Liver (tissue), 3 donors: Measurements from ENCODE around the gene CROT.

Source experiments
- EGR1 ChIP-seq, 2 donors: IDR thresholded peaks; 2 replicates each; pipeline ENCODE4 v1.6.1; 2016 to 2018; ENCODE audit warnings: antibody characterized with exemption in 2 of 2, low read depth in 2 of 2
- FOXA1 ChIP-seq: IDR thresholded peaks from 2 replicates; pipeline ENCODE4 v1.6.1; 2016; ENCODE audit warnings: antibody characterized with exemption
- HNF4A ChIP-seq, 2 donors: conservative IDR thresholded peaks; 2 replicates each; pipeline ENCODE4 v1.6.1; 2016; ENCODE audit warnings: antibody characterized with exemption in 2 of 2, mild to moderate bottlenecking in 2 of 2
- HNF4G ChIP-seq: IDR thresholded peaks from 2 replicates; pipeline ENCODE4 v1.6.1; 2016; ENCODE audit warnings: antibody characterized with exemption
- JUND ChIP-seq, 2 donors: IDR thresholded peaks; 2 replicates each; pipeline ENCODE4 v1.6.1; 2016; ENCODE audit warnings: antibody characterized with exemption in 2 of 2
- RAD21 ChIP-seq, 2 donors: IDR thresholded peaks; 2 replicates each; pipeline ENCODE4 v1.6.1; 2016; ENCODE audit warnings: antibody characterized with exemption in 2 of 2, mild to moderate bottlenecking in 2 of 2
- RXRA ChIP-seq, 2 donors: IDR thresholded peaks; 2 replicates each; pipeline ENCODE4 v1.6.1; 2017 to 2018; ENCODE audit warnings: antibody characterized with exemption in 2 of 2, mild to moderate bottlenecking in 1 of 2
- TAF1 ChIP-seq: conservative IDR thresholded peaks from 2 replicates; pipeline ENCODE4 v1.6.1; 2016; ENCODE audit warnings: antibody characterized with exemption, mild to moderate bottlenecking
- YY1 ChIP-seq: IDR thresholded peaks from 2 replicates; pipeline ENCODE4 v1.6.1; 2016; ENCODE audit warnings: antibody characterized with exemption, mild to moderate bottlenecking
- TF ChIP-seq, protein P1 (sequence below): fragments of 150-350 bp; IDR thresholded peaks from 2 replicates; pipeline ENCODE4 v1.5.1; 2017; ENCODE audit warnings: improper control_type of control experiment, low read depth, low read length; ENCODE audit not compliant: missing input control
- TF ChIP-seq, protein P2 (sequence below): IDR thresholded peaks from 2 replicates; pipeline ENCODE4 v1.6.1; 2016; ENCODE audit warnings: antibody characterized with exemption
- TF ChIP-seq, protein P3 (sequence below): IDR thresholded peaks from 2 replicates; pipeline ENCODE4 v1.6.1; 2016; ENCODE audit warnings: antibody characterized with exemption, mild to moderate bottlenecking
- TF ChIP-seq, protein P4 (sequence below): IDR thresholded peaks from 2 replicates; pipeline ENCODE4 v1.6.1; 2016; ENCODE audit warnings: antibody characterized with exemption
- TF ChIP-seq, protein P5 (sequence below): IDR thresholded peaks from 2 replicates; pipeline ENCODE4 v1.6.1; 2016; ENCODE audit warnings: antibody characterized with exemption
- donor health status: healthy.
- donor health status: healthy.

DNA sequence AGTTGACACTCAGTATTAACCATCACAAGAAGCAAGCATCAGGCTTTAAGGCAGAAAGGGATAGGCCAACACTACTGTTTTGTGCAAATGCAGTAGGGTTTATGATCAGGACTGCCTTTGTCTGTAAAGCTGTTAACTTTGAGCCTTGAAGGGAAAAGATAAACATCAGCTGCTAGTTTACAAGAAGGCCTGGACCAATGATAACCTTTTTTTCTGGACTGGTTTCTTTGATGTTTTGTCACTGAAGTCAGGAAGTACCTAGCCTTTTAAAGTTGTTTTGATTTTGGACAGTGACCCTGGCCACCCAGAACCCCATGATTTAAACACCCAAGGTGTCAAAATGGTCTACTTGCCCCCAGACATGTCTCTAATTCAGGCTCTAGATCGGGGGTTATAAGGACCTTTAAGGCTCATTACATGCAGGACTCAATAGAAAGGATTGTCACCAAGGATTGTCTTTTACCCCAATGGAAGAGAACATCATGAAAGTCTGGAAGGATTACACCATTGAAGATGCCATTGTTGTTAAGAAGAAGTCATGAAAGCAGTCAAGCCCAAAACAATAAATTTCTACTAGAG lies 50.1 kb downstream of the CROT start:
- TF ChIP-seq RAD21 (IDR thresholded peaks at IDR 0.05) (no peak), EGR1 (IDR thresholded peaks at IDR 0.05; ENCODE audit: low read depth in 2 of 2) (no peak), TAF1 (no peak), HNF4G (no peak), YY1 (no peak), FOXA1 (no peak), JUND (IDR thresholded peaks at IDR 0.05) (no peak), RXRA (IDR thresholded peaks at IDR 0.05) (no peak), HNF4A (conservative IDR thresholded peaks at IDR 0.05) (no peak)
- TF ChIP-seq, protein P1, sequence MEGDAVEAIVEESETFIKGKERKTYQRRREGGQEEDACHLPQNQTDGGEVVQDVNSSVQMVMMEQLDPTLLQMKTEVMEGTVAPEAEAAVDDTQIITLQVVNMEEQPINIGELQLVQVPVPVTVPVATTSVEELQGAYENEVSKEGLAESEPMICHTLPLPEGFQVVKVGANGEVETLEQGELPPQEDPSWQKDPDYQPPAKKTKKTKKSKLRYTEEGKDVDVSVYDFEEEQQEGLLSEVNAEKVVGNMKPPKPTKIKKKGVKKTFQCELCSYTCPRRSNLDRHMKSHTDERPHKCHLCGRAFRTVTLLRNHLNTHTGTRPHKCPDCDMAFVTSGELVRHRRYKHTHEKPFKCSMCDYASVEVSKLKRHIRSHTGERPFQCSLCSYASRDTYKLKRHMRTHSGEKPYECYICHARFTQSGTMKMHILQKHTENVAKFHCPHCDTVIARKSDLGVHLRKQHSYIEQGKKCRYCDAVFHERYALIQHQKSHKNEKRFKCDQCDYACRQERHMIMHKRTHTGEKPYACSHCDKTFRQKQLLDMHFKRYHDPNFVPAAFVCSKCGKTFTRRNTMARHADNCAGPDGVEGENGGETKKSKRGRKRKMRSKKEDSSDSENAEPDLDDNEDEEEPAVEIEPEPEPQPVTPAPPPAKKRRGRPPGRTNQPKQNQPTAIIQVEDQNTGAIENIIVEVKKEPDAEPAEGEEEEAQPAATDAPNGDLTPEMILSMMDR = no peak
- TF ChIP-seq, protein P2, sequence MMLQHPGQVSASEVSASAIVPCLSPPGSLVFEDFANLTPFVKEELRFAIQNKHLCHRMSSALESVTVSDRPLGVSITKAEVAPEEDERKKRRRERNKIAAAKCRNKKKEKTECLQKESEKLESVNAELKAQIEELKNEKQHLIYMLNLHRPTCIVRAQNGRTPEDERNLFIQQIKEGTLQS = no peak
- TF ChIP-seq, protein P3, sequence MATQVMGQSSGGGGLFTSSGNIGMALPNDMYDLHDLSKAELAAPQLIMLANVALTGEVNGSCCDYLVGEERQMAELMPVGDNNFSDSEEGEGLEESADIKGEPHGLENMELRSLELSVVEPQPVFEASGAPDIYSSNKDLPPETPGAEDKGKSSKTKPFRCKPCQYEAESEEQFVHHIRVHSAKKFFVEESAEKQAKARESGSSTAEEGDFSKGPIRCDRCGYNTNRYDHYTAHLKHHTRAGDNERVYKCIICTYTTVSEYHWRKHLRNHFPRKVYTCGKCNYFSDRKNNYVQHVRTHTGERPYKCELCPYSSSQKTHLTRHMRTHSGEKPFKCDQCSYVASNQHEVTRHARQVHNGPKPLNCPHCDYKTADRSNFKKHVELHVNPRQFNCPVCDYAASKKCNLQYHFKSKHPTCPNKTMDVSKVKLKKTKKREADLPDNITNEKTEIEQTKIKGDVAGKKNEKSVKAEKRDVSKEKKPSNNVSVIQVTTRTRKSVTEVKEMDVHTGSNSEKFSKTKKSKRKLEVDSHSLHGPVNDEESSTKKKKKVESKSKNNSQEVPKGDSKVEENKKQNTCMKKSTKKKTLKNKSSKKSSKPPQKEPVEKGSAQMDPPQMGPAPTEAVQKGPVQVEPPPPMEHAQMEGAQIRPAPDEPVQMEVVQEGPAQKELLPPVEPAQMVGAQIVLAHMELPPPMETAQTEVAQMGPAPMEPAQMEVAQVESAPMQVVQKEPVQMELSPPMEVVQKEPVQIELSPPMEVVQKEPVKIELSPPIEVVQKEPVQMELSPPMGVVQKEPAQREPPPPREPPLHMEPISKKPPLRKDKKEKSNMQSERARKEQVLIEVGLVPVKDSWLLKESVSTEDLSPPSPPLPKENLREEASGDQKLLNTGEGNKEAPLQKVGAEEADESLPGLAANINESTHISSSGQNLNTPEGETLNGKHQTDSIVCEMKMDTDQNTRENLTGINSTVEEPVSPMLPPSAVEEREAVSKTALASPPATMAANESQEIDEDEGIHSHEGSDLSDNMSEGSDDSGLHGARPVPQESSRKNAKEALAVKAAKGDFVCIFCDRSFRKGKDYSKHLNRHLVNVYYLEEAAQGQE = no peak
- TF ChIP-seq, protein P4, sequence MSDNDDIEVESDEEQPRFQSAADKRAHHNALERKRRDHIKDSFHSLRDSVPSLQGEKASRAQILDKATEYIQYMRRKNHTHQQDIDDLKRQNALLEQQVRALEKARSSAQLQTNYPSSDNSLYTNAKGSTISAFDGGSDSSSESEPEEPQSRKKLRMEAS = no peak
- TF ChIP-seq, protein P5, sequence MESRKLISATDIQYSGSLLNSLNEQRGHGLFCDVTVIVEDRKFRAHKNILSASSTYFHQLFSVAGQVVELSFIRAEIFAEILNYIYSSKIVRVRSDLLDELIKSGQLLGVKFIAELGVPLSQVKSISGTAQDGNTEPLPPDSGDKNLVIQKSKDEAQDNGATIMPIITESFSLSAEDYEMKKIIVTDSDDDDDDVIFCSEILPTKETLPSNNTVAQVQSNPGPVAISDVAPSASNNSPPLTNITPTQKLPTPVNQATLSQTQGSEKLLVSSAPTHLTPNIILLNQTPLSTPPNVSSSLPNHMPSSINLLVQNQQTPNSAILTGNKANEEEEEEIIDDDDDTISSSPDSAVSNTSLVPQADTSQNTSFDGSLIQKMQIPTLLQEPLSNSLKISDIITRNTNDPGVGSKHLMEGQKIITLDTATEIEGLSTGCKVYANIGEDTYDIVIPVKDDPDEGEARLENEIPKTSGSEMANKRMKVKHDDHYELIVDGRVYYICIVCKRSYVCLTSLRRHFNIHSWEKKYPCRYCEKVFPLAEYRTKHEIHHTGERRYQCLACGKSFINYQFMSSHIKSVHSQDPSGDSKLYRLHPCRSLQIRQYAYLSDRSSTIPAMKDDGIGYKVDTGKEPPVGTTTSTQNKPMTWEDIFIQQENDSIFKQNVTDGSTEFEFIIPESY = no peak
